IPS-18a (cell line): ENCODE measurements around the gene MMGT1.

Source experiments
- H3K27ac ChIP-seq: one replicate; pipeline ENCODE4 v1.5.1; 2013; ENCODE audit warnings: low read length
- H3K27me3 ChIP-seq: one replicate; pipeline ENCODE4 v1.6.1; 2013; ENCODE audit warnings: mild to moderate bottlenecking, low read length; ENCODE audit not compliant: control insufficient read depth, insufficient read depth
- H3K36me3 ChIP-seq: one replicate; pipeline ENCODE4 v1.6.1; 2013; ENCODE audit warnings: low read depth, low read length; ENCODE audit not compliant: control insufficient read depth
- H3K4me1 ChIP-seq: one replicate; pipeline ENCODE4 v1.6.1; 2013; ENCODE audit warnings: low read depth, low read length; ENCODE audit not compliant: control insufficient read depth
- H3K4me3 ChIP-seq: one replicate; pipeline ENCODE4 v1.5.1; 2013; ENCODE audit warnings: low read length
- H3K9ac ChIP-seq: one replicate; pipeline ENCODE4 v1.6.1; 2013; ENCODE audit warnings: mild to moderate bottlenecking, low read length, moderate library complexity
- H3K9me3 ChIP-seq: one replicate; pipeline ENCODE4 v1.6.1; 2013; ENCODE audit warnings: low read depth, low read length; ENCODE audit not compliant: control insufficient read depth

MMGT1 gene

GRCh38 chrX:135973548-135974278, at the start of gene MMGT1:
Gene MMGT1 (minus strand): TSS chrX:135973988. CDS start chrX:135973675, 313 bp downstream.
- Histone ChIP-seq H3K27me3 (no peaks in the 10 kb centered on the region), H3K36me3 (no peaks in the 10 kb centered on the region), H3K9me3 (peaks cover 24% of the 10 kb centered on the region), H3K4me1 (no peaks in the 10 kb centered on the region), H3K27ac (no peak within 1 kb of the TSS), H3K4me3 (peak within 1 kb of the TSS; percentile 90), H3K9ac (peak within 1 kb of the TSS; percentile 82)

- Histone ChIP-seq H3K9ac (no peak overlapping the region), H3K9me3 (peaks cover 7% of the 10 kb centered on the region), H3K27ac (no peak overlapping the region), H3K4me1 (no peaks in the 10 kb centered on the region), H3K4me3 (no peak overlapping the region), H3K36me3 (peaks cover 3% of the 10 kb centered on the region), H3K27me3 (no peaks in the 10 kb centered on the region)
Observed at GRCh38 chrX:136021903-136022302, 48.1 kb upstream of the MMGT1 start.

GRCh38 chrX:136021160-136021559, 47.4 kb upstream of the MMGT1 start:
- H3K27ac ChIP-seq = no peak overlapping the region

GRCh38 chrX:136019226-136019625, 45.4 kb upstream of the MMGT1 start:
- Histone ChIP-seq H3K36me3 (peaks cover 3% of the 10 kb centered on the region), H3K9me3 (peaks cover 13% of the 10 kb centered on the region), H3K9ac (no peak overlapping the region), H3K27me3 (no peaks in the 10 kb centered on the region), H3K4me1 (no peaks in the 10 kb centered on the region), H3K27ac (no peak overlapping the region), H3K4me3 (no peak overlapping the region)

More at GRCh38 chrX:136021160-136021559, 47.4 kb upstream of the MMGT1 start:
- peaks cover 3% of the 10 kb centered on the region for H3K36me3 ChIP-seq
- no peak overlapping the region for H3K4me3 ChIP-seq
- H3K4me1 ChIP-seq = no peaks in the 10 kb centered on the region
- no peaks in the 10 kb centered on the region for H3K27me3 ChIP-seq
- H3K9me3 ChIP-seq = peaks cover 9% of the 10 kb centered on the region
- H3K9ac ChIP-seq = no peak overlapping the region

GRCh38 chrX:136016881-136017280, 43.1 kb upstream of the MMGT1 start:
- no peaks in the 10 kb centered on the region for H3K27me3 ChIP-seq
- H3K4me1 ChIP-seq = no peaks in the 10 kb centered on the region
- no peak overlapping the region for H3K9ac ChIP-seq
- peaks cover 13% of the 10 kb centered on the region for H3K9me3 ChIP-seq
- no peak overlapping the region for H3K27ac ChIP-seq
- H3K36me3 ChIP-seq = peaks cover 3% of the 10 kb centered on the region
- no peak overlapping the region for H3K4me3 ChIP-seq

GRCh38 chrX:136015016-136015415, 41.2 kb upstream of the MMGT1 start:
- peaks cover 3% of the 10 kb centered on the region for H3K36me3 ChIP-seq
- H3K4me3 ChIP-seq = no peak overlapping the region
- H3K27ac ChIP-seq = no peak overlapping the region
- H3K27me3 ChIP-seq = no peaks in the 10 kb centered on the region
- peaks cover 13% of the 10 kb centered on the region for H3K9me3 ChIP-seq
- no peak overlapping the region for H3K9ac ChIP-seq
- H3K4me1 ChIP-seq = no peaks in the 10 kb centered on the region

- H3K4me1 ChIP-seq = peaks cover 5% of the 10 kb centered on the region
- no peaks in the 10 kb centered on the region for H3K27me3 ChIP-seq
- no peaks in the 10 kb centered on the region for H3K9me3 ChIP-seq
- H3K27ac ChIP-seq = no peak overlapping the region
- no peak overlapping the region for H3K9ac ChIP-seq
- H3K4me3 ChIP-seq = no peak overlapping the region
- no peaks in the 10 kb centered on the region for H3K36me3 ChIP-seq
Observed at GRCh38 chrX:135988245-135988644, 14.5 kb upstream of the MMGT1 start.

- H3K27ac ChIP-seq = no peak overlapping the region
- H3K36me3 ChIP-seq = no peaks in the 10 kb centered on the region
- peaks cover 9% of the 10 kb centered on the region for H3K9me3 ChIP-seq
- peak overlapping the region; percentile 54 for H3K9ac ChIP-seq
- H3K4me1 ChIP-seq = peaks cover 5% of the 10 kb centered on the region
- H3K4me3 ChIP-seq = peak overlapping the region; percentile 74
- no peaks in the 10 kb centered on the region for H3K27me3 ChIP-seq
Observed at GRCh38 chrX:135985973-135986310, 12.2 kb upstream of the MMGT1 start.

GRCh38 chrX:135985157-135985972, 11.6 kb upstream of the MMGT1 start, which contains the start of gene SLC9A6:
Gene SLC9A6 (plus strand): TSS chrX:135985435. CDS start chrX:135985659, 224 bp downstream.
- H3K27ac ChIP-seq = no peak within 1 kb of the TSS
- H3K9me3 ChIP-seq = peaks cover 12% of the 10 kb centered on the region
- H3K9ac ChIP-seq = peak within 1 kb of the TSS; percentile 54
- no peaks in the 10 kb centered on the region for H3K36me3 ChIP-seq
- H3K4me3 ChIP-seq = peak within 1 kb of the TSS; percentile 74
- H3K27me3 ChIP-seq = no peaks in the 10 kb centered on the region
- peaks cover 5% of the 10 kb centered on the region for H3K4me1 ChIP-seq

GRCh38 chrX:135984791-135985156, 11.0 kb upstream of the MMGT1 start:
- Histone ChIP-seq H3K9ac (peak overlapping the region; percentile 19), H3K4me3 (peak overlapping the region; percentile 74), H3K27me3 (no peaks in the 10 kb centered on the region), H3K4me1 (peaks cover 5% of the 10 kb centered on the region), H3K9me3 (peaks cover 12% of the 10 kb centered on the region), H3K27ac (no peak overlapping the region), H3K36me3 (no peaks in the 10 kb centered on the region)

GRCh38 chrX:135984256-135984655, 10.5 kb upstream of the MMGT1 start:
- Histone ChIP-seq H3K9ac (no peak overlapping the region), H3K36me3 (no peaks in the 10 kb centered on the region), H3K4me1 (peaks cover 5% of the 10 kb centered on the region), H3K27me3 (no peaks in the 10 kb centered on the region), H3K27ac (no peak overlapping the region), H3K9me3 (peaks cover 15% of the 10 kb centered on the region), H3K4me3 (peak overlapping the region; percentile 74)
